ENCODE data around the gene OLFML2A.

GRCh38 chr9:124855944-124856765 is 79.2 kb downstream of the OLFML2A start:
- TF ChIP-seq GATA2 (IDR thresholded peaks at IDR 0.05; ENCODE audit: low read depth, low read length), result no peak
- no peak for TF ChIP-seq GATA3 (IDR thresholded peaks at IDR 0.05; ENCODE audit: low read depth, low read length)
